IPS-18a (cell line): ENCODE results near the gene GORAB.
A peak's percentile ranks its signal among the peaks of the same experiment; 100 is the strongest.

Experiments used
- H3K27ac ChIP-seq: one replicate; pipeline ENCODE4 v1.5.1; 2013; ENCODE audit warnings: low read length
- H3K27me3 ChIP-seq: one replicate; pipeline ENCODE4 v1.6.1; 2013; ENCODE audit warnings: mild to moderate bottlenecking, low read length; ENCODE audit not compliant: control insufficient read depth, insufficient read depth
- H3K36me3 ChIP-seq: one replicate; pipeline ENCODE4 v1.6.1; 2013; ENCODE audit warnings: low read depth, low read length; ENCODE audit not compliant: control insufficient read depth
- H3K4me1 ChIP-seq: one replicate; pipeline ENCODE4 v1.6.1; 2013; ENCODE audit warnings: low read depth, low read length; ENCODE audit not compliant: control insufficient read depth
- H3K4me3 ChIP-seq: one replicate; pipeline ENCODE4 v1.5.1; 2013; ENCODE audit warnings: low read length
- H3K9ac ChIP-seq: one replicate; pipeline ENCODE4 v1.6.1; 2013; ENCODE audit warnings: mild to moderate bottlenecking, low read length, moderate library complexity
- H3K9me3 ChIP-seq: one replicate; pipeline ENCODE4 v1.6.1; 2013; ENCODE audit warnings: low read depth, low read length; ENCODE audit not compliant: control insufficient read depth

GORAB gene, protein sequence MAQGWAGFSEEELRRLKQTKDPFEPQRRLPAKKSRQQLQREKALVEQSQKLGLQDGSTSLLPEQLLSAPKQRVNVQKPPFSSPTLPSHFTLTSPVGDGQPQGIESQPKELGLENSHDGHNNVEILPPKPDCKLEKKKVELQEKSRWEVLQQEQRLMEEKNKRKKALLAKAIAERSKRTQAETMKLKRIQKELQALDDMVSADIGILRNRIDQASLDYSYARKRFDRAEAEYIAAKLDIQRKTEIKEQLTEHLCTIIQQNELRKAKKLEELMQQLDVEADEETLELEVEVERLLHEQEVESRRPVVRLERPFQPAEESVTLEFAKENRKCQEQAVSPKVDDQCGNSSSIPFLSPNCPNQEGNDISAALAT

GRCh38 chr1:170531758-170532657 lies at the start of gene GORAB:
TSS of gene GORAB (plus strand) at chr1:170532166. CDS start at chr1:170532224, 58 bp downstream.
- H3K9ac ChIP-seq = peak within 1 kb of the TSS; percentile 94
- no peaks in the 10 kb centered on the region for H3K36me3 ChIP-seq
- H3K9me3 ChIP-seq = no peaks in the 10 kb centered on the region
- no peaks in the 10 kb centered on the region for H3K27me3 ChIP-seq
- peaks cover 7% of the 10 kb centered on the region for H3K4me1 ChIP-seq
- H3K4me3 ChIP-seq = peak within 1 kb of the TSS; percentile 92
- peak within 1 kb of the TSS; percentile 99 for H3K27ac ChIP-seq

DNA sequence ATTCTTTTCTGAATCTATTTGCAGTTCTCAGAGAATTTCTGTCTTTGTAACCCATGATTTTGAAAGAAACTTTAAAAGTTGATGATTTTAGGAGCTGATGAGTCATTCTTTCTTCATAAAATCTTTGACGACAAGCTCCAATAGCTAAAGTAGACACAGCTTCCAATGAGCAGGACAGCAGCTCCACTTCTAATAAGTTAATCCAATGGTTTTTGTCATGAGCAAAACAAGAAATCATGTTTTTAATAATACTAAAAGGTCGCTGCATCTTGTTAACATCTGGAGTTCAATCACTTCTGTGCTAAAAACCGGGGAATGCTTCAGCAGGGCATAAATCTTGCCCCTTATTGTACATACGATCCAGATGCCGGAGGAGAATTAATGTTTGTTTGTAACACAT lies 48.9 kb upstream of the GORAB start:
- no peak overlapping the region for H3K9ac ChIP-seq
- no peak overlapping the region for H3K4me3 ChIP-seq
- no peaks in the 10 kb centered on the region for H3K27me3 ChIP-seq
- H3K36me3 ChIP-seq = no peaks in the 10 kb centered on the region
- H3K4me1 ChIP-seq = peaks cover 3% of the 10 kb centered on the region
- H3K27ac ChIP-seq = no peak overlapping the region
- H3K9me3 ChIP-seq = no peaks in the 10 kb centered on the region

DNA sequence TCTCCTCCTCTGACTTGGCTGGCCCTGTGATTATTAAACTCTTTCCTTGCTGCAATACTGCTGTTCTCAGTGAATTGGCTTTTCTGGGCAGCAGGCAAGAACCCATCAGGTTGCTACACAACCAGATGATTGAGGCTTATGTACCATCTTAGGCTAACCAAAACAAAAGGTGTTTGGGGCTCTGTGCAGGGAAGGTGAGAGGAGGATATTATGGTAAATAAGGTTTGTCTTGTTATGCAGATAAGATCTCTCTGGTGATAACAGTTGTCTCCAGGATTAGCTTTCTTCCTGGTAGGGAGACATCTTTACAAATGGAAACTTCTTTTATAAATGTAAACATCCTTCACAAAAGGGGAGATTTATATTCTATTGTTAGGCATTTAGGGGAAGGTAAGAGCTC lies 44.5 kb upstream of the GORAB start:
- Histone ChIP-seq H3K9me3 (no peaks in the 10 kb centered on the region), H3K27me3 (no peaks in the 10 kb centered on the region), H3K4me1 (peaks cover 19% of the 10 kb centered on the region), H3K4me3 (no peak overlapping the region), H3K36me3 (no peaks in the 10 kb centered on the region), H3K9ac (no peak overlapping the region), H3K27ac (no peak overlapping the region)

DNA sequence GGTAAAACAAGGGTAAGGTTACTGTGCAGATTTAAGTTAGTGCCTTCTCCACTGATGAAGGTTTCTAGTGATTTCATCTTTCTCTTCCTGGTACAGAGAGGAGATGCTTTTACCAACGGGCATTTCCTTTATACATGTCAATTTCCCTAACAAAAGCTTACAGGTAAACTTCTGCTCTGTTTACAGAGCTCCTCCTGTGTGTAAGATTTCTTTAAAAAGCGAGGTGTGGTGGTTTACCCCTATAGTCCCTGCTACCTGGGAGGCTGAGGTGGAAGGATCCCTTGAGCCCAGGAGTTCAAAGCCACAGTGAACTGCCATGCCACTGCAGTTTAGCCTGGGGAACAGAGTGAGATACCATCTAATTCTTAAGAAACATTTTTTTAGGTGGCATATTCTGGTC lies 40.7 kb upstream of the GORAB start:
- Histone ChIP-seq H3K4me3 (no peak overlapping the region), H3K4me1 (peaks cover 33% of the 10 kb centered on the region), H3K36me3 (no peaks in the 10 kb centered on the region), H3K9ac (no peak overlapping the region), H3K27ac (no peak overlapping the region), H3K9me3 (no peaks in the 10 kb centered on the region), H3K27me3 (no peaks in the 10 kb centered on the region)

DNA sequence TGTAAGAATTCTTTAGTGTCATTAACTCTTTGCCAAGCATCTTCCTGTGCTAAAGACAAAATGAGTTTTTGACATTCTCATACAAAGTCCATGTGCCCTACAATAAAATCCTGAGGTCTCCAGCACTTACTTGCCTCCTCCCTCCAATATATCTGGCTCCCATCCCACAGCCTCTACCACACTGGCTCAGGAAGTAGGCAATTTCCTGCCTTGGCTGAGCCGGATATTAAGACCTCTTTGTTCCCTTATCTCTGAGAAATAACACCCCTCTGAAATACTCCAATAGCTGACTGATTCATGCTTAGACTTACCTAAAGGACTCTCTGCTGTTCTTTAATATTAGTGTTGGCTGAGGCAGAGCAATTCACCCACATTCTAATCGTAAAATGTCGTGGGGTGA lies 37.6 kb upstream of the GORAB start:
- Histone ChIP-seq H3K9me3 (no peaks in the 10 kb centered on the region), H3K4me3 (no peak overlapping the region), H3K36me3 (no peaks in the 10 kb centered on the region), H3K9ac (no peak overlapping the region), H3K4me1 (peaks cover 26% of the 10 kb centered on the region), H3K27me3 (no peaks in the 10 kb centered on the region), H3K27ac (no peak overlapping the region)

- Histone ChIP-seq H3K27ac (no peak overlapping the region), H3K4me3 (no peak overlapping the region), H3K9me3 (no peaks in the 10 kb centered on the region), H3K9ac (no peak overlapping the region), H3K36me3 (no peaks in the 10 kb centered on the region), H3K27me3 (no peaks in the 10 kb centered on the region), H3K4me1 (peaks cover 26% of the 10 kb centered on the region)
These were observed 37.0 kb upstream of the GORAB start for GRCh38 chr1:170495006-170495405.

GRCh38 chr1:170498876-170499275 lies 33.1 kb upstream of the GORAB start:
- Histone ChIP-seq H3K4me1 (peaks cover 21% of the 10 kb centered on the region), H3K9ac (no peak overlapping the region), H3K36me3 (no peaks in the 10 kb centered on the region), H3K27ac (no peak overlapping the region), H3K4me3 (no peak overlapping the region), H3K27me3 (no peaks in the 10 kb centered on the region), H3K9me3 (no peaks in the 10 kb centered on the region)

- Histone ChIP-seq H3K9me3 (no peaks in the 10 kb centered on the region), H3K9ac (no peak overlapping the region), H3K36me3 (no peaks in the 10 kb centered on the region), H3K27me3 (no peaks in the 10 kb centered on the region), H3K27ac (no peak overlapping the region), H3K4me1 (peaks cover 15% of the 10 kb centered on the region), H3K4me3 (peak overlapping the region; percentile 14)
These were observed 28.3 kb upstream of the GORAB start for GRCh38 chr1:170503665-170504064.

GRCh38 chr1:170510163-170510562 lies 21.8 kb upstream of the GORAB start:
- H3K27me3 ChIP-seq = no peaks in the 10 kb centered on the region
- H3K27ac ChIP-seq = no peak overlapping the region
- no peak overlapping the region for H3K9ac ChIP-seq
- no peaks in the 10 kb centered on the region for H3K9me3 ChIP-seq
- no peaks in the 10 kb centered on the region for H3K36me3 ChIP-seq
- no peaks in the 10 kb centered on the region for H3K4me1 ChIP-seq
- H3K4me3 ChIP-seq = no peak overlapping the region

- H3K36me3 ChIP-seq = no peaks in the 10 kb centered on the region
- no peaks in the 10 kb centered on the region for H3K27me3 ChIP-seq
- H3K4me3 ChIP-seq = no peak overlapping the region
- H3K9ac ChIP-seq = no peak overlapping the region
- H3K4me1 ChIP-seq = no peaks in the 10 kb centered on the region
- no peaks in the 10 kb centered on the region for H3K9me3 ChIP-seq
- H3K27ac ChIP-seq = no peak overlapping the region
These were observed 20.9 kb upstream of the GORAB start for GRCh38 chr1:170511038-170511437.

DNA sequence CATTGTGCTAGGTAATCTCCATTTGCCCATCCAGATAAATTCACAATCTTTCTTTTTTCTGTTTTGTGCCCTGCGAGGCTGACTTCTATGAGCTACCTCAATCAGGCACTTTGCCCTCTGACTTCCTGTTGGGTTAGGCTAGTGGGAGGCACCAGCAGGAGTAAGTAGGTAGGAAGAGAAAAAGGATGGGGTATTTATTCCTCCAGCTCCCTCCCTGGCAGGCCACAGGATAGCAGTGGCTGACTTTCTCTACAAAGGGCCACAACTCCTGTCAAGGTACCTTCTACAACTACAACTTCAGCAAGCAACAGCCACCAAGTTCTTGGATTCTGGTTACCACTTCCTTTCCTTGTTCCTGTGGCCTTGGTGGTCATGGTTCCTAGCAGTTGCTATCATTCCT lies 18.8 kb upstream of the GORAB start:
- no peak overlapping the region for H3K4me3 ChIP-seq
- no peak overlapping the region for H3K9ac ChIP-seq
- H3K27ac ChIP-seq = no peak overlapping the region
- H3K27me3 ChIP-seq = no peaks in the 10 kb centered on the region
- H3K36me3 ChIP-seq = no peaks in the 10 kb centered on the region
- H3K9me3 ChIP-seq = no peaks in the 10 kb centered on the region
- no peaks in the 10 kb centered on the region for H3K4me1 ChIP-seq
